Cortex of kidney (tissue), 1 donor: ENCODE results near the gene CPA5.

ENCODE experiments used
- DNase-seq: peaks from one replicate; lab custom pipeline; 2025; lab: John Stamatoyannopoulos, UW

The CPA5 gene

DNA sequence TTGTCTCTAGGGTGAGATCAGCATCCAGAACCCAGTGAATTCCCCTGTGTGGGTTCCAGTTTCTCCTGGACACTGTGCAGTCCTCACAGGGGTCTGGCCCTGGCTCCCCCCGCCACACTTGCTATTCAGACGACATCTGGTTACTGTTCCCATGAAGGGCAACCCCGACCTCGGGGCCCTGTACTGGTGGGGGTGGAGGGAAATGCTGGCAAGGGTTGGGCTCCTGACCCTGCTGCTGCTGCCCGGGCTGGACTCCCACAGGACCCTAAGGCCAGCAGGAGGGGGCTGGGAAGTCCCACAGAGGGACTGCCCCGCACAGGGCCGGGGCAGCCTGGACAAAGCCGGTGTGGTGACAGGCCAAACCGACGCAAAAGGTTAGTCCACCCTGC, 34.9 kb downstream of the CPA5 start:
- DNase-seq: no peak

DNA sequence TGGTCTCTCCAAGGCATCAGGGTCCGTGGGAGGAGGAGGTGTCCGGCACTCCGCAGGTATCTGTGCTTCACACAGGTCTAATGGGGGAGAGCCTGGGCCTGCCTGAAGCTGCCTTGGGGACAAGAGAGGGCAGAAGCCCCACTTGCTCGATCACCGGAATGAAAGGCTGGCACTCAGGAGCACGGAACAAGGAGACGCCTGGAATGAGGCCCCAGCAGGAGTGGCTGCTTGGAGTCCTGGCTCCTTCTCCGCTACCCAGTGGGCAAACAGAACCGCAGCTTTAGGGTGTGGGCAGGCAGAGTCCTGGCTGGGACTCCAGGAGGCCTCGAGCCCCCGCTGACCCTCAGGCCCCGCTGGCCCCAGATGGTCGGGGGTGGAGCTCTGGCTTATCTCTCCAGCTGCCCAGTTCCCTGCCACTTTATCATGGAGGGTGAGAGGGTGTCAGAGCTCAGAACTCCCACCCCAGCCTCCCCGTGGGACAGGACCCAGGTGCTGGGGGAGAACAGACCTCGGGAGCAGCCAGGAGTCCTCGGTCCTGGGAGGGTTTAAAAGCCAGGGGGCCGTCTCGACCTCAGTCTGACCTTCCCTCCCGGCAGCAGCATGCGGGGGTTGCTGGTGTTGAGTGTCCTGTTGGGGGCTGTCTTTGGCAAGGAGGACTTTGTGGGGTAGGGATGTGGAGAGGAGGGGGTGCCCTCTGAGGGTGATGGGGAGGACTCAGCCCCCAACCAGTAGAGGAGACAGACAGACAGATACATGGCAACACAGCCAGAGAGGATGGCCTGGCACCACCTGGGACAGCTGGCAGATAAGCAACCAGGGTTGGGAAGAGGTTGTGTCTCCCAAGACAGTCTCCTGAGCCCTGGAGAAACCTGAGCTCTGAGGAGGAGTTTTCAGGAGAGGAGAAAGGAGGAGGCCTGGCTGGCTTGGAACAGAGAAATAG, 35.6 kb downstream of the CPA5 start, which contains the start of gene CPA1:
CPA1 (plus strand) TSS at position 574 of the 940 bp plus-strand sequence; CDS start at position 601, 27 bp downstream.
- no peak for DNase-seq

DNA sequence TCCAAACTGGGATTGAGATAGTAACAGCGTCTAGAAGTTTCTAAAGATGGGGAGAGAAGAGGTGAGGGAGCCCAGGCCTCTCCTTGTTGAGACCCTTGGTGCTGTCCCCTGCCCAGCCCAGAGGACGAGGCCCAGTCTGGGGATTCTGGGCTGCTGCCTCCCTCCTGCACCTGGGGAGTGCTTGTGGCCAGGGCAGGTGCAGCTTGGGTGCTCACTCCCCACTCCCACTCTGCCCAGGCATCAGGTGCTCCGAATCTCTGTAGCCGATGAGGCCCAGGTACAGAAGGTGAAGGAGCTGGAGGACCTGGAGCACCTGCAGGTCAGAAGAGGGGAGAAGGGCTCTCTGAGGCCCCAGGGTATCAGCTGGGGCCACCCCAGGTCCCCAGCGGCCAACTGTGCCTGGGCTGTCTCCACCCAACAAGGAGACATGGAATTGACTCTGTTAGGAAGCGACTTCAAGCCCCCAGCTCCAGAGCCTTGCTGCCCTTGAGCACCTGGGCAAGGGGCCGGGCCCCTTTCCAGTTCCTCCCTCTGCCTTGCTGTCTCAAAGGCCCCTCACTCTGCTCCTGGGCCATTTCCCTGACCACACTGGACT, 36.3 kb downstream of the CPA5 start:
- DNase-seq: no peak

DNA sequence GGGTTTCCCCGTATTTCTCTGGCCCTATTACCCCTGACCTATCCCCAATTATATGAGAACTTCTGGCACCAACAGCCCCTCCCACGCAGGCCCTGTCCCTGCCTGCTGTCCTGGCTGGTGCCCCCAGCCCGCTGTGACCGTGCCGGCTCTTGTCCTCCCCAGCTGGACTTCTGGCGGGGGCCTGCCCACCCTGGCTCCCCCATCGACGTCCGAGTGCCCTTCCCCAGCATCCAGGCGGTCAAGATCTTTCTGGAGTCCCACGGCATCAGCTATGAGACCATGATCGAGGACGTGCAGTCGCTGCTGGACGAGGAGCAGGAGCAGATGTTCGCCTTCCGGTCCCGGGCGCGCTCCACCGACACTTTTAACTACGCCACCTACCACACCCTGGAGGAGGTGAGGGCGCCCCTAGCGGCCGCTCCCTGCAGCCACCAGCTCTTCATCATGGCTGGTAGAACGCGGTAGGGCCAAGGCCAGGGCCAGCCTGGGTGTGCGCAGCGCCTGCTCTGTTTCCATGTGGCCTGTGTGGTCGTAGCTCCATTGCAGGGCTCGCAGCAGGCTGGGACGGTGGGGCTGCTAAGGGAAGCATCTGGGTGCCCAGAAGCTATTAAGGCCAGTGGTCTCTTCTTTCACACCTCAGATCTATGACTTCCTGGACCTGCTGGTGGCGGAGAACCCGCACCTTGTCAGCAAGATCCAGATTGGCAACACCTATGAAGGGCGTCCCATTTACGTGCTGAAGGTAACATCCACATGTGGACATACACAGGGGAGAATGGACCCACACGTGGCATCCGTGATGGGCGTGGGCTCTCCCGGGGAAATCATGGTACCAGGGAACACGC, 37.1 kb downstream of the CPA5 start:
- DNase-seq: no peak

DNA sequence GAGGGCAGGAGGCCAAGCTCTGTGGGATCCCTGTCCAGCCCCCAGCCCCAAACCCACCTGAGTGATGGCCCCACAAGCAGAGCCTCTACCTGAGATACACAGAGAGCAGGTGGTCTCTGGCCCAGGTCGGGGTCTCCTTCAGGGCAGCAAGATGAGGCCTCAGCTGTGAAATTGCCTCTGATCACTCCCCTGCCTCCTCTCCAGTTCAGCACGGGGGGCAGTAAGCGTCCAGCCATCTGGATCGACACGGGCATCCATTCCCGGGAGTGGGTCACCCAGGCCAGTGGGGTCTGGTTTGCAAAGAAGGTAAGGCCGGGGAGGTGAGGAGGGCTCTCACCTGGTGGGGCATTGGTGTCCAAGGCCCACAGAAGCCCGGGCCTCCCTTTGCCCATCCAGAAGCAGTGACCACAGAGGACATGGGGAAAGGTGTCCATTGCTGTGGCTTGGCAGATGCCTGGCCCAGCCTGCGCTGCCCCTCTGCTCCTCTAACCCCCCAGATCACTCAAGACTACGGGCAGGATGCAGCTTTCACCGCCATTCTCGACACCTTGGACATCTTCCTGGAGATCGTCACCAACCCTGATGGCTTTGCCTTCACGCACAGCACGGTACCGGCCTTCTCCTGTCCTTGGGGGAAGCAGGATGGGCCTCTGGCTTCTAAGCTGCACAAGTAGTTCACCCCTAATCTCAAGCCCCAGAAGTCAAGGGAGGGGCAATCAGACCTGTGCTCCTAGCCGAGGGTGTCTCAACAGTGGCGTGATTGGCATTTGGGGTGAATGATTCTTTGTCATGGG, 38.8 kb downstream of the CPA5 start:
- no peak for DNase-seq

DNA sequence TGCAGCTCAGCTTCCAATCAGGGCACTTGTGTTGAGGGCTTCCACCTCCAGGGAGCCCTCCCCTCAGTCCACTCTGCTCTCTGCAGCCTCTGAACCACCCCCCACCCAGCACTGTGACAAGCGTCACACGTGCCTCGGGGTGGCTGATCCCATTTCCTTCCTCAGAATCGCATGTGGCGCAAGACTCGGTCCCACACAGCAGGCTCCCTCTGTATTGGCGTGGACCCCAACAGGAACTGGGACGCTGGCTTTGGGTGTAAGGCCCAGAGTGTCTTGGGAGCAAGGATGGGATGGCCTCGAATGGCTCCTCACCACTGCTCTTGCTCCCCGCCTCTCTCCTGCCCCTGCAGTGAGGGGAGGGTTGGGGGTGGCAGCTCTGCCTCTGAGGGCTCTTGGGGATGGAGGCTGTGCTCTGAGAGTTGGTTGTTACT, 39.8 kb downstream of the CPA5 start:
- no peak for DNase-seq

DNA sequence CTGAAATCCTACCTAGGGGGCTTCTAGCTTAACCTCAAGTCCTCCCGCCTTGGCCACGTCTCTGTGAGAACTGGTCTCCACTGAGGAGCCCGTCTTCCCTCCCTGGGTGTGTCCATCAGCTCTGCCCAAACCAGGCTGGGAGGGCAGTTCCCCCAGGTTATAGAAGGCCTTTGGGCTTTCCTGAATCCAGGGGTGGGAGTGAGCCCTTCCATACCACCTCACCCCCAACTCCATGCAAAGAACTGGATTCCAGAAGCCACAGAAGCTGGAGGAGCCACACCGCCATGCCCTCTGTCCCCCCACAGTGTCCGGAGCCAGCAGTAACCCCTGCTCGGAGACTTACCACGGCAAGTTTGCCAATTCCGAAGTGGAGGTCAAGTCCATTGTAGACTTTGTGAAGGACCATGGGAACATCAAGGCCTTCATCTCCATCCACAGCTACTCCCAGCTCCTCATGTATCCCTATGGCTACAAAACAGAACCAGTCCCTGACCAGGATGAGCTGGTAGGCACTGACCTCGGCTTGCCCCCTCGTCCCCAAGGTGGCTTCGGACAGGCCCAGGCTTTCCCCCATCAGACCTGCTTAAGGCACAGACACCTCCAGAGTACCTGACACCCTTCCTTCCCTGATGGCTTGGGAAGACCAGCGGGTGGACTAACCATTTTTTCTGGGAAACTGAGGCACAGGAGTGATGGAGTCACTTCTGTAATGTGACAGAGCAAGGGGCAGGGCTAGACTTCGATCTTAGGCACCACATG, 40.4 kb downstream of the CPA5 start:
- no peak for DNase-seq

DNA sequence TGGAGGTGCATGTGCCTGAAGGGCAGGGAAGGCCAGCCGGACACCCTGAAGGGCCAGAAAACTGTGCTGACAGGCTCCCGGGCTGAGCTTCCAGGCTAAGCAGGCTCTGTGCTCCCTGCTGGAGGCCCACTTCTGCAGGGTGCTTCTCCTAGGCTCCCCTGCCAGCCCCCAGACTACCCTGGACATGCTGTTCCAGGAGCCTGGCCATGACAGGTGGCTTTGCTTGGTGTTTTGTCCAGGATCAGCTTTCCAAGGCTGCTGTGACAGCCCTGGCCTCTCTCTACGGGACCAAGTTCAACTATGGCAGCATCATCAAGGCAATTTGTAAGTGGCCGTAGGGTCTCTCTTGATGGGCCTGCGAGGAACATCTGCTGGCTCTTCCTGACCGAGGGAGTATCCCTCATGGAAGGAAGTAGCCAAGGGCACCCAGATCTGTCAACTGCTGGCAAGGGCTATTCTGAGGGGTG, 41.0 kb downstream of the CPA5 start:
- no peak for DNase-seq

DNA sequence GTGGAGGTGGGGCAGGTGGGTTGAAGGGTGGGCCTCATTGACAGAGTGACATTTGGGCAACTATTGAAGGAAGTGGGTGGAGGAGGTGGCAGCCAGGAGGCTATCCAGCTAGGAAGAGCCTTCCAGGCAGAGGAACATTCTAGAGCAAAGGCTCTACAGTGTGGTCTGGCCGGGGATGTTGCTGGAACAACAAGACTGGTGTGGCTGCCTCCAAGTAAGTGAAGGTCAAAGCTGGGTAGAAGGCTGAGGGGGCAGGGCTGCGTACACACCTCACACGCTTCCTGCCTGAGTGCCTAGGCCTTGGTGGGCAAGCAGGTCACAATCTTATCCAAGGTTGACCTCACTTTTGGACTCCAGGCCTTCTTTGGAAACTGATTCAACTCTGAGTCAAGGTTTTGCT, 42.3 kb downstream of the CPA5 start:
- DNase-seq: no peak

DNA sequence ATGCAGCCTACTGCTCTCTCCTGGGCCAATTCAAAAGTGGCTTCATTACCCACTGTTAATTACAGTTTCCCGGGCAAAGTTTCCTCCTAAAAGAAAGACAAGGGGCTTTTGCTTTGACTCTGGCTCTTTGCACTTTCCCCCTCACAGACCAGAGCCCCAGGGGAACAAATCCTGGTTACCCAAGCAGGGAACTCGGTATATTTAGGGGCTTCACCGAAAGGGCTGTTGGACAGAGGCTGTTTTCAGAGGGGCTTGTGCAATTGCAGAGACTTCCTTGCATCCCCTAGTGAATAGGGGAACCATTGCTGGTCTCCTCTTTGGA, 42.7 kb downstream of the CPA5 start:
- no peak for DNase-seq

DNA sequence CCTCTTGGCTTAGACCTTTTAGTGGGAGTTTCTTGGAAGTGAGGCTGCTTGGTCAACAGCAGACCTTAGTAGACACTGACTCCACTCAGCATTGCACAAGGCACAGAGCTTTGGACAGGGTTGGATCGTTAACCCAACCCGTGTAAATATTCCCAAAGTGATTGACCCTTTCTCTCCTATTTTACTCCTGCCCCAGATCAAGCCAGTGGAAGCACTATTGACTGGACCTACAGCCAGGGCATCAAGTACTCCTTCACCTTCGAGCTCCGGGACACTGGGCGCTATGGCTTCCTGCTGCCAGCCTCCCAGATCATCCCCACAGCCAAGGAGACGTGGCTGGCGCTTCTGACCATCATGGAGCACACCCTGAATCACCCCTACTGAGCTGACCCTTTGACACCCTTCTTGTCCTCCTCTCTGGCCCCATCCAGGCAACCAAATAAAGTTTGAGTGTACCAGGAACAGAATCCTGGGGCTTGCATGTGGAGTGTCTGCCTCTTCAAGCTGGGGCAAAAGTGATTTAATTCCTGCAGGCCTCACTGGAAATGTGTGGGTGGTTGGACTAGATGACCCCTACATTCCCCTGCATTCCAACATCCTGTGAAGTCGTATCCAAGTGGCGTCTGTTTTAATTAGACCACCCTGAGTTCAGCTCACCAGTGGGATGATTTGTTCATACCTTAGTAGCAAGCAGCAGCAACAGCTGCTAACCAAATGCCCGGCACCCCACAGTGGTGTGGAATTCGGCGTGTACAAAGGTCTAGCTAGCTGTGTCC, 43.2 kb downstream of the CPA5 start:
- no peak for DNase-seq

DNA sequence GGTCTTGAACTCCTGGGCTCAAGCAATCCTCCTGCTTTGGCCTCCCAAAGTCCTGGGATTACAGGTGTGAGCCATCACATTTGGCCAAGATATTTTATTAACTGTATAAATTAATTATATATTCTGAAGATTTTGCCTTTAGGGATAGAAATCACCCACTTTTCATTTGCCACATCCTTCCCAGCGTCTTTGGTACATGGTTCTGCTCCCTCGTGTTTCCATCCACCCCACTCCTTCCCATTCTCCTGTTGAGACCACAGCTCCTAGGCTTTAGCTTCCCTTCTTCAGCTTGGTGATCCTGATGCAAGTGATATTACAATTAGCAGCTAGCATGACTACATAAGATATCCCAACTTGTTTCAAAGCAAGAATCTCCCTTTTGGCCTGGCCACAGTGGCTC, 44.1 kb downstream of the CPA5 start:
- DNase-seq: no peak

DNA sequence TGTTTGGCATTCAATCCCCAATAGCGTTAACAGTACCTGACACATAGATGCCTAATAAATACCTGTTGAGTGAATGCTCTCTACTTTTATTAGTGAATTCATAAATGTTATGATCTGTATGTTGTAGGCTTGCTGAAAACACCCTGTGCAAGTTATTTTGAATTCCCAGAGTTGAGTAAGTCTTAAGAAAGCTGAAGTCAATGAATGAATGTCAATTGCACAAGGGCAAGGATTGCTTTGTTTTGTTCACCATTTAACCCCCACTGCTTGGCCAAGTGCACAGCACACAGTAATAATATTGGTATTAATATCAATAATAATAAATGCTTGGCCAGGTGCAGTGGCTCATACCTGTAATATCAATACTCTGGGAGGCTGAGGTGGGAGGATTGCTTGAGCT, 45.9 kb downstream of the CPA5 start:
- DNase-seq: no peak

DNA sequence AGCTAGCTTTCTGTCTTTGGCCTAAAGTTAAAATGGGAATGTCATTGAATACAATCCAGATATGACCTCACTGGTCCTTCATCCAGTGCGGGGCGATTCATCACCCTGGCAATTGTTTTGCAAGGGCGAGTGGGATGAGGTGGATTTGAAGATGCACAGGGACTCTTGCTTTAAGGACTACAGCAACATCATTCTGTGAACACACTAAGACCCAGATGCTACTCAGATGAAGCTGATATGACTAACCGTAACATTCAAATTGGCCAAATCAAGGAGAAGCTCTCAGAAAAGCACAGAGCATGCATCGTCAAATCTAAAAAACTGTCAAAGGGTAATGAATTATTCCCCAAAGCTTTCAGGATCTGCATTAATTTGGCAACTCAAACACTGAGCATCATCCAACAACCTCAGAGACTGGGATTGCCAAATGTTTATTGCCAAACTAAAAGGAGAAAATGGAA, 48.5 kb downstream of the CPA5 start:
- DNase-seq: no peak

DNA sequence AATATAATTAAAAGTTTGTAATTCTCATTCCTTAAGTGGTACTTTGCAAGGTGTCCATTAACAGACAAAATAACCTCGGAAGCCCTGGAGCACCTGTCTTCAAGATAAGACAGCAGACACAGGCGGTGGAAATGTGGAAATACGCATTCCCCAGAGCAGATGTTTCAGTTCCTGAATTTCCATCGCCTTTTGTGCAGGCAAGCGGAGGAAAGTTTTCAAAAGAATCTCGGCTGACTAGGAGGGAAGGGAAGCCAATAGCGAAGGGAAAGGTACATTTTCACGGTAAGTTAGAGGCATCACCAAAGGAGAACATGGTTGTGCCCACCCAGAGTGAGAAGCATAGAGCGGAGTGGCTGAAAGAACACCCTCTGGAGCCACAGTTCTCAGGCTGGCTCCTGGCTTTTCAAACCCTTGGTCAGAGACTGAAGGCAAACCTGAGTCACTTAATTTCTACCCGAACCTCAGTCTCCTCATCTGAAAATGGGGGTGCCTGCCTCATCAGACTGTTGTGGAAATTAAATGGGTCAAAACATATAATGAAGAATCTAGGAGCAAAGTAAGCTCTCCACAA, 49.3 kb downstream of the CPA5 start:
- no peak for DNase-seq

DNA sequence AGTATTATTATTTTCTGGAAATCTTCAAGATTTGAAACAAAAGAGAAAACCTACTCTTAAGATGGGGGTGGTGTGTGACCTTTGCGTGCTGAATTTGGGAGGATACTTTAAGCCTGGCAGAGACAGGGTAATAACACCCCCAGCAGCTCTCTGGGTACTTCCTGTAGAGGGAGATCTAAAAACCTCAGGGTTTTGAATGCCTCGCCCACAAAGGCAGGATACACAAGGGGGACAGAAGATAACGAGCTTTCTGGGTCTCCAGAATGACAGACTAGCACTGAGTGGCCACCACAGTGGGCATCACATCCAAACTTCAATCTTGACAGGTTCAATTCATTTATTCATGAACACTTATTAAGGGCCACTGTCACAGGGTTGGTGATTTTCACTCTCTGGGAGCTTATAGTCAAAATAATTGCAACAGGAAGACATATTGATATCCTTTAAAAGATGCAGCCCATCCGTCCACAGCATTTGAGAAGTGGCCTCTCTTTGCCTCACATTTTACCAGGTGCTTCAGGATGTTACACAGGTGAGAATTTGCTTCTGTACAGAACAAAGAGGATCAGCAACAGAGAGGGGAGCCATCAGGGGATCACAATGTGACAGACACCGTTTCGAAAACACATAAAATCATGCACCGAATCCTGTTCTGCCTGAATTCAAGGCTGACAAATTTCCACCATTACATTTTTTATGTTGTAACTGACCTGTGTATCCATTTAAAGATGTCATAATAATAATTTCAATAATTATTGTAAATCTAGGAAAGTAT, 50.0 kb downstream of the CPA5 start:
- no peak for DNase-seq

DNA sequence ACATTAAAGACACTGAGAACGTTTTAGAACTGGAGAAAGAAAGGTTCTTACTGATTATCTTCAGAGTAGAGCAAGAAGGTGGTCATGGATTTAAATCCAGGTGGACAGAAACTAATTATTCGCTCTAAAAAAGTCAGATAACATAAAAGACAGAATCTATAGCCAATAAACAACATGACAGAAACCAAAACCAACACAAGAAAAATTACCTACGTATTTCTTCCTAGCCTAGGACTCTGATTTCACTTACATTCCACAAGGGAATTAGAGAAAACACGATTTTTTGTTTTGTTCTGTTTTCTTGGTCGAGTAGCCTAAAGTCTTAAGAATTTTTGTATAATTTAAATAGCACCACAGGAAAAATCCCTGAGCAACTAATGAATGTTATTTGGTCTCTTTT, 50.8 kb downstream of the CPA5 start:
- no peak for DNase-seq

DNA sequence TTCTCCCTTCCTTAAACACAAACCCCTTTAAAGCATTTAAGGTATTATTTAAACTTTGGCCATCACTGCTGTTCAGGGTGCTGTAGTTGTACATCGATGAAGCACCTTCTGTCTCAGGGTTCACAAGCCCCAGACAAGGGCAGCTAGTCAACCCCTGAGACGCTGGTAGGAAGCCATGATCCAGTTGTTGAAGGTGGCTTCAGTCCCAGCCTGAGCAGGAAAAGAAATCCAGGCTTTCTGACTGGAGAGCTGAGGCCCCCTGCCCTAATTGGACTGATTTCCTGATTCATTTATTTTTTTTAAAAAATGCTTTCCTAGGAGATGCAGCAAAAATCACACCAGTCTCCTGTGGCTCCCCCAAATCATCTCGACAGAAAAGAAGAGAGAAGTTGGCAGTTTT, 51.5 kb downstream of the CPA5 start:
- no peak for DNase-seq
